ENCODE data around the gene GGA1. TPM values are rescaled to one million over a fixed set of nuclear protein-coding genes. Genes with fewer than 3 reads are reported as not detected.

The GGA1 gene
- total RNA-seq, 1 experiment from 2014 or later = 52.7 TPM

GRCh38 chr22:37570661-37570976 lies 38.0 kb upstream of the GGA1 start:
- CTCF ChIA-PET = interaction anchor here (0.6 to 15.3 kb wide), 8 partner anchors 9 to 296 kb away, joined by 3 to 667 read pairs (median 6); no protein-coding TSS in a partner anchor
- no peak for DNase-seq (ENCODE audit: unreplicated experiment)
- intact Hi-C loops (cut with micrococcal nuclease) = no loop called here
- no peak overlapping the region for H3K27ac Mint-ChIP-seq (ENCODE audit: low read depth, unreplicated experiment)
- no peak for TF ChIP-seq CTCF (IDR thresholded peaks at IDR 0.05; ENCODE audit: unreplicated experiment)
- H3K4me1 Mint-ChIP-seq (ENCODE audit: insufficient read depth, unreplicated experiment) = peaks cover 11% of the 10 kb centered on the region
- BruUV-seq (replicated peaks) = no TSS peak
- no peaks in the 10 kb centered on the region for H3K9me3 Mint-ChIP-seq (ENCODE audit: unreplicated experiment)
- H3K36me3 Mint-ChIP-seq (ENCODE audit: insufficient read depth, unreplicated experiment) = peaks cover 14% of the 10 kb centered on the region
- H3K27me3 Mint-ChIP-seq (ENCODE audit: insufficient read depth, unreplicated experiment) = no peaks in the 10 kb centered on the region
- POLR2A ChIA-PET = interaction anchor here (0.8 to 2.0 kb wide), 7 partner anchors 8 to 36 kb away, joined by 3 to 11 read pairs (median 4); no protein-coding TSS in a partner anchor
- H3K4me3 Mint-ChIP-seq (ENCODE audit: unreplicated experiment) = no peak overlapping the region

- no peak overlapping the region for H3K27ac Mint-ChIP-seq (ENCODE audit: low read depth, unreplicated experiment)
- peaks cover 11% of the 10 kb centered on the region for H3K4me1 Mint-ChIP-seq (ENCODE audit: insufficient read depth, unreplicated experiment)
- H3K9me3 Mint-ChIP-seq (ENCODE audit: unreplicated experiment) = no peaks in the 10 kb centered on the region
- peaks cover 14% of the 10 kb centered on the region for H3K36me3 Mint-ChIP-seq (ENCODE audit: insufficient read depth, unreplicated experiment)
- DNase-seq (ENCODE audit: unreplicated experiment) = peak; percentile 77
- BruUV-seq (replicated peaks) = no TSS peak
- no peak overlapping the region for H3K4me3 Mint-ChIP-seq (ENCODE audit: unreplicated experiment)
- TF ChIP-seq CTCF (IDR thresholded peaks at IDR 0.05; ENCODE audit: unreplicated experiment) = peak; percentile 14
- CTCF ChIA-PET = interaction anchor here (0.6 to 15.3 kb wide), 6 partner anchors 10 to 385 kb away, joined by 3 to 667 read pairs (median 6); no protein-coding TSS in a partner anchor
- no peaks in the 10 kb centered on the region for H3K27me3 Mint-ChIP-seq (ENCODE audit: insufficient read depth, unreplicated experiment)
- intact Hi-C loops (cut with micrococcal nuclease) = no loop called here
- POLR2A ChIA-PET = interaction anchor here (0.9 to 2.0 kb wide), 6 partner anchors 9 to 35 kb away, joined by 3 to 11 read pairs (median 4); no protein-coding TSS in a partner anchor
Observed at GRCh38 chr22:37571258-37571991, 37.2 kb upstream of the GGA1 start.

GRCh38 chr22:37571992-37572373 lies 36.7 kb upstream of the GGA1 start:
- Mint-ChIP-seq H3K9me3 (ENCODE audit: unreplicated experiment) (no peaks in the 10 kb centered on the region), H3K27ac (ENCODE audit: low read depth, unreplicated experiment) (no peak overlapping the region), H3K27me3 (ENCODE audit: insufficient read depth, unreplicated experiment) (no peaks in the 10 kb centered on the region), H3K4me1 (ENCODE audit: insufficient read depth, unreplicated experiment) (peaks cover 11% of the 10 kb centered on the region), H3K4me3 (ENCODE audit: unreplicated experiment) (no peak overlapping the region), H3K36me3 (ENCODE audit: insufficient read depth, unreplicated experiment) (peaks cover 10% of the 10 kb centered on the region)
- no peak for DNase-seq (ENCODE audit: unreplicated experiment)
- intact Hi-C loops (cut with micrococcal nuclease) = no loop called here
- POLR2A ChIA-PET = interaction anchor here (1.4 kb wide), 1 partner anchor 8 kb away, joined by 3 read pairs; no protein-coding TSS in a partner anchor
- CTCF ChIA-PET = interaction anchor here (0.5 to 11.3 kb wide), 4 partner anchors 17 to 385 kb away, joined by 3 to 131 read pairs (median 6); no protein-coding TSS in a partner anchor
- no TSS peak for BruUV-seq (replicated peaks)
- no peak for TF ChIP-seq CTCF (IDR thresholded peaks at IDR 0.05; ENCODE audit: unreplicated experiment)

- TF ChIP-seq CTCF (IDR thresholded peaks at IDR 0.05; ENCODE audit: unreplicated experiment) = no peak
- no peak for DNase-seq (ENCODE audit: unreplicated experiment)
- POLR2A ChIA-PET = interaction anchor here (0.6 to 1.0 kb wide), 3 partner anchors 15 to 27 kb away, joined by 3 to 4 read pairs (median 3); no protein-coding TSS in a partner anchor
Observed at GRCh38 chr22:37575490-37576003, 33.1 kb upstream of the GGA1 start.

More at GRCh38 chr22:37575490-37576003, 33.1 kb upstream of the GGA1 start:
- CTCF ChIA-PET = interaction anchor here (0.6 to 2.9 kb wide), 6 partner anchors 9 to 68 kb away, joined by 3 to 16 read pairs (median 5); no protein-coding TSS in a partner anchor
- no peaks in the 10 kb centered on the region for H3K27me3 Mint-ChIP-seq (ENCODE audit: insufficient read depth, unreplicated experiment)
- no peaks in the 10 kb centered on the region for H3K36me3 Mint-ChIP-seq (ENCODE audit: insufficient read depth, unreplicated experiment)
- peaks cover 3% of the 10 kb centered on the region for H3K4me1 Mint-ChIP-seq (ENCODE audit: insufficient read depth, unreplicated experiment)
- intact Hi-C loops (cut with micrococcal nuclease) = no loop called here
- no peak overlapping the region for H3K4me3 Mint-ChIP-seq (ENCODE audit: unreplicated experiment)
- no TSS peak for BruUV-seq (replicated peaks)
- no peak overlapping the region for H3K27ac Mint-ChIP-seq (ENCODE audit: low read depth, unreplicated experiment)
- no peaks in the 10 kb centered on the region for H3K9me3 Mint-ChIP-seq (ENCODE audit: unreplicated experiment)

Measured in MCF 10A (cell line).